Liver (tissue), 9 donors: ENCODE data around the gene ERBB2. TPM values are rescaled to one million over a fixed set of nuclear protein-coding genes. Genes with fewer than 3 reads are reported as not detected.

Experiments
- DNase-seq: peaks from one replicate; pipeline ENCODE4 v3.0.0-alpha.2; 2017; ENCODE audit warnings: low spot score
- H3K27ac ChIP-seq, 2 donors: one replicate each; pipeline ENCODE4 v1.7.0; 2013; ENCODE audit warnings: inconsistent platforms in 2 of 2, low read length in 2 of 2, control low read depth in 1 of 2, low read depth in 1 of 2, mild to moderate bottlenecking in 1 of 2
- H3K27me3 ChIP-seq, 4 donors: one replicate each; pipeline versions ENCODE4 v1.6.1 to v1.7.0; 2013; ENCODE audit warnings: low read length in 3 of 4, inconsistent platforms in 1 of 4, mild to moderate bottlenecking in 1 of 4, moderate library complexity in 1 of 4; ENCODE audit not compliant: control insufficient read depth in 4 of 4, insufficient read depth in 4 of 4
- H3K36me3 ChIP-seq, 4 donors: one replicate each; pipeline versions ENCODE4 v1.6.1 to v1.7.0; 2013; ENCODE audit warnings: low read length in 3 of 4, mild to moderate bottlenecking in 3 of 4, low read depth in 1 of 4, moderate library complexity in 1 of 4; ENCODE audit not compliant: control insufficient read depth in 4 of 4, insufficient read depth in 3 of 4
- H3K4me1 ChIP-seq, 4 donors: one replicate each; pipeline versions ENCODE4 v1.6.1 to v1.7.0; 2013; ENCODE audit warnings: low read length in 3 of 4, mild to moderate bottlenecking in 3 of 4, moderate library complexity in 1 of 4; ENCODE audit not compliant: control insufficient read depth in 4 of 4, insufficient read depth in 4 of 4
- H3K4me3 ChIP-seq, 3 donors: one replicate each; pipeline versions ENCODE4 v1.6.1 to v1.7.0; 2013; ENCODE audit warnings: low read length in 3 of 3, control low read depth in 1 of 3, low read depth in 1 of 3, mild to moderate bottlenecking in 1 of 3
- H3K9ac ChIP-seq, 2 donors: one replicate each; pipeline ENCODE4 v1.7.0; 2013; ENCODE audit warnings: low read length in 2 of 2, mild to moderate bottlenecking in 2 of 2, moderate library complexity in 2 of 2, control low read depth in 1 of 2, low read depth in 1 of 2
- H3K9me3 ChIP-seq, 4 donors: one replicate each; pipeline versions ENCODE4 v1.6.1 to v1.7.0; 2013; ENCODE audit warnings: low read length in 3 of 4; ENCODE audit not compliant: control insufficient read depth in 4 of 4
- EGR1 ChIP-seq, 2 donors: IDR thresholded peaks; 2 replicates each; pipeline ENCODE4 v1.6.1; 2016 to 2018; ENCODE audit warnings: antibody characterized with exemption in 2 of 2, low read depth in 2 of 2
- FOXA1 ChIP-seq: IDR thresholded peaks from 2 replicates; pipeline ENCODE4 v1.6.1; 2016; ENCODE audit warnings: antibody characterized with exemption
- FOXA2 ChIP-seq: IDR thresholded peaks from 2 replicates; pipeline ENCODE4 v1.6.1; 2016; ENCODE audit warnings: antibody characterized with exemption
- GABPA ChIP-seq, 2 donors: IDR thresholded peaks in 1 of 2; conservative IDR thresholded peaks in 1 of 2; 2 replicates each; pipeline ENCODE4 v1.6.1; 2016; ENCODE audit warnings: antibody characterized with exemption in 2 of 2, mild to moderate bottlenecking in 1 of 2, moderate library complexity in 1 of 2
- HNF4A ChIP-seq, 2 donors: conservative IDR thresholded peaks; 2 replicates each; pipeline ENCODE4 v1.6.1; 2016; ENCODE audit warnings: antibody characterized with exemption in 2 of 2, mild to moderate bottlenecking in 2 of 2
- HNF4G ChIP-seq: IDR thresholded peaks from 2 replicates; pipeline ENCODE4 v1.6.1; 2016; ENCODE audit warnings: antibody characterized with exemption
- JUND ChIP-seq, 2 donors: IDR thresholded peaks; 2 replicates each; pipeline ENCODE4 v1.6.1; 2016; ENCODE audit warnings: antibody characterized with exemption in 2 of 2
- NR2F2 ChIP-seq: IDR thresholded peaks from 2 replicates; pipeline ENCODE4 v1.6.1; 2016; ENCODE audit warnings: antibody characterized with exemption
- RAD21 ChIP-seq, 2 donors: IDR thresholded peaks; 2 replicates each; pipeline ENCODE4 v1.6.1; 2016; ENCODE audit warnings: antibody characterized with exemption in 2 of 2, mild to moderate bottlenecking in 2 of 2
- RXRA ChIP-seq, 2 donors: IDR thresholded peaks; 2 replicates each; pipeline ENCODE4 v1.6.1; 2017 to 2018; ENCODE audit warnings: antibody characterized with exemption in 2 of 2, mild to moderate bottlenecking in 1 of 2
- SP1 ChIP-seq: IDR thresholded peaks from 2 replicates; pipeline ENCODE4 v1.6.1; 2018; ENCODE audit warnings: antibody characterized with exemption, mild to moderate bottlenecking
- TAF1 ChIP-seq: conservative IDR thresholded peaks from 2 replicates; pipeline ENCODE4 v1.6.1; 2016; ENCODE audit warnings: antibody characterized with exemption, mild to moderate bottlenecking
- YY1 ChIP-seq: IDR thresholded peaks from 2 replicates; pipeline ENCODE4 v1.6.1; 2016; ENCODE audit warnings: antibody characterized with exemption, mild to moderate bottlenecking
- WGBS: extraction: QIAGEN DNeasy Blood & Tissue Kit; methylation state at CpG from one replicate; pipeline ENCODE4 v1.1.7; 2013; 5-methylcytosine and 5-hydroxymethylcytosine counted together
- polyA plus RNA-seq, 2 donors: library from polyadenylated mRNA; stranded (reverse) in 1 of 2; unstranded in 1 of 2; fragments of 200-250 nt in 1 of 2; fragments of >200 nt in 1 of 2; fragmentation: Nextera tagmentation in 1 of 2; extraction: Ambion mirVana in 1 of 2; gene quantifications; one replicate each; pipeline versions ENCODE4 v1.2.1 to v1.2.3, GENCODE V29; 2013 to 2015
- total RNA-seq, 2 donors: library from RNA; depleted of rRNA; stranded (reverse); fragments of >200 nt; gene quantifications; one replicate each; pipeline ENCODE4 v1.2.3, GENCODE V29; 2014
- TF ChIP-seq, protein P1 (sequence below): IDR thresholded peaks from 2 replicates; pipeline ENCODE4 v1.6.1; 2016; ENCODE audit warnings: antibody characterized with exemption, mild to moderate bottlenecking
- TF ChIP-seq, protein P2 (sequence below): IDR thresholded peaks from 2 replicates; pipeline ENCODE4 v1.6.1; 2016; ENCODE audit warnings: antibody characterized with exemption
- TF ChIP-seq, protein P3 (sequence below): IDR thresholded peaks from 2 replicates; pipeline ENCODE4 v1.6.1; 2016; ENCODE audit warnings: antibody characterized with exemption
- TF ChIP-seq, protein P4 (sequence below): IDR thresholded peaks from 2 replicates; pipeline ENCODE4 v1.6.1; 2016; ENCODE audit warnings: antibody characterized with exemption
- donor health status: healthy.
- donor health status: healthy.
- donor health status: healthy.
- donor health status: healthy.
- donor health status: healthy.

Gene ERBB2
- total and polyA plus RNA-seq, 4 donors = 4.7 to 28.8 (median 15.7) TPM

DNA sequence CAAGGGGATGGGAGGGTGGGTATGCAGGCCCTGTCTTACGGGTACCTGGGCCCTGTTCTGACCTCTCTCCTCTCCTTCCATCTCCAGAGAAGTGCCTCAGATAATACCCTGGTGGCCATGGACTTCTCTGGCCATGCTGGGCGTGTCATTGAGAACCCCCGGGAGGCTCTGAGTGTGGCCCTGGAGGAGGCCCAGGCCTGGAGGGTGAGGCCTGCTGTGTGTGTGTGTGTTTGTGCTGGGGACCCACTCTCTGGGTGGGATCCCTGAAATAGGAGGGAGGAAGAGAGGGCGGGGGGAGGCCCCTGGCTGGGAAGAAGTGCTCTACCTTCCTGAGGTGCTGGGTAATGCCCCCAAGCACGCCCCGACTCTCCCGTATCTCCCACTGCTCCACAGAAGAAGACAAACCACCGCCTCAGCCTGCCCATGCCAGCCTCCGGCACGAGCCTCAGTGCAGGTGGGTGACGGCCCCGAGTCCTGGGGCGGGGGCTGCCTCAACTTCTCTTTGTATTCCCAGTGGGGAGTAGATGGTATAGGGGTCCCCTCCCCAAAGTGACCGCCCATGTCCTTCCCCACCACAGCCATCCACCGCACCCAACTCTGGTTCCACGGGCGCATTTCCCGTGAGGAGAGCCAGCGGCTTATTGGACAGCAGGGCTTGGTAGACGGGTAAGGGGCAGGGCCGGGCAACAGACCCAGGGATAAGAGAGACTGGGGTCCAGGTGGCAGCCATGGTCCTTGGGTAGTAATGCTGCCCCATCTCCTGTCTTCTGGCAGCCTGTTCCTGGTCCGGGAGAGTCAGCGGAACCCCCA lies 45.7 kb downstream of the ERBB2 start:
- TF ChIP-seq FOXA1 = no peak
- TF ChIP-seq HNF4A (conservative IDR thresholded peaks at IDR 0.05) = no peak
- TF ChIP-seq SP1 = no peak
- TF ChIP-seq, protein P1, sequence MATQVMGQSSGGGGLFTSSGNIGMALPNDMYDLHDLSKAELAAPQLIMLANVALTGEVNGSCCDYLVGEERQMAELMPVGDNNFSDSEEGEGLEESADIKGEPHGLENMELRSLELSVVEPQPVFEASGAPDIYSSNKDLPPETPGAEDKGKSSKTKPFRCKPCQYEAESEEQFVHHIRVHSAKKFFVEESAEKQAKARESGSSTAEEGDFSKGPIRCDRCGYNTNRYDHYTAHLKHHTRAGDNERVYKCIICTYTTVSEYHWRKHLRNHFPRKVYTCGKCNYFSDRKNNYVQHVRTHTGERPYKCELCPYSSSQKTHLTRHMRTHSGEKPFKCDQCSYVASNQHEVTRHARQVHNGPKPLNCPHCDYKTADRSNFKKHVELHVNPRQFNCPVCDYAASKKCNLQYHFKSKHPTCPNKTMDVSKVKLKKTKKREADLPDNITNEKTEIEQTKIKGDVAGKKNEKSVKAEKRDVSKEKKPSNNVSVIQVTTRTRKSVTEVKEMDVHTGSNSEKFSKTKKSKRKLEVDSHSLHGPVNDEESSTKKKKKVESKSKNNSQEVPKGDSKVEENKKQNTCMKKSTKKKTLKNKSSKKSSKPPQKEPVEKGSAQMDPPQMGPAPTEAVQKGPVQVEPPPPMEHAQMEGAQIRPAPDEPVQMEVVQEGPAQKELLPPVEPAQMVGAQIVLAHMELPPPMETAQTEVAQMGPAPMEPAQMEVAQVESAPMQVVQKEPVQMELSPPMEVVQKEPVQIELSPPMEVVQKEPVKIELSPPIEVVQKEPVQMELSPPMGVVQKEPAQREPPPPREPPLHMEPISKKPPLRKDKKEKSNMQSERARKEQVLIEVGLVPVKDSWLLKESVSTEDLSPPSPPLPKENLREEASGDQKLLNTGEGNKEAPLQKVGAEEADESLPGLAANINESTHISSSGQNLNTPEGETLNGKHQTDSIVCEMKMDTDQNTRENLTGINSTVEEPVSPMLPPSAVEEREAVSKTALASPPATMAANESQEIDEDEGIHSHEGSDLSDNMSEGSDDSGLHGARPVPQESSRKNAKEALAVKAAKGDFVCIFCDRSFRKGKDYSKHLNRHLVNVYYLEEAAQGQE = no peak
- TF ChIP-seq, protein P2, sequence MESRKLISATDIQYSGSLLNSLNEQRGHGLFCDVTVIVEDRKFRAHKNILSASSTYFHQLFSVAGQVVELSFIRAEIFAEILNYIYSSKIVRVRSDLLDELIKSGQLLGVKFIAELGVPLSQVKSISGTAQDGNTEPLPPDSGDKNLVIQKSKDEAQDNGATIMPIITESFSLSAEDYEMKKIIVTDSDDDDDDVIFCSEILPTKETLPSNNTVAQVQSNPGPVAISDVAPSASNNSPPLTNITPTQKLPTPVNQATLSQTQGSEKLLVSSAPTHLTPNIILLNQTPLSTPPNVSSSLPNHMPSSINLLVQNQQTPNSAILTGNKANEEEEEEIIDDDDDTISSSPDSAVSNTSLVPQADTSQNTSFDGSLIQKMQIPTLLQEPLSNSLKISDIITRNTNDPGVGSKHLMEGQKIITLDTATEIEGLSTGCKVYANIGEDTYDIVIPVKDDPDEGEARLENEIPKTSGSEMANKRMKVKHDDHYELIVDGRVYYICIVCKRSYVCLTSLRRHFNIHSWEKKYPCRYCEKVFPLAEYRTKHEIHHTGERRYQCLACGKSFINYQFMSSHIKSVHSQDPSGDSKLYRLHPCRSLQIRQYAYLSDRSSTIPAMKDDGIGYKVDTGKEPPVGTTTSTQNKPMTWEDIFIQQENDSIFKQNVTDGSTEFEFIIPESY = no peak
- no peak for TF ChIP-seq RAD21 (IDR thresholded peaks at IDR 0.05)
- TF ChIP-seq GABPA (IDR thresholded peaks at IDR 0.05 in 1 of 2, conservative IDR thresholded peaks at IDR 0.05 in 1 of 2) = no peak
- TF ChIP-seq, protein P3, sequence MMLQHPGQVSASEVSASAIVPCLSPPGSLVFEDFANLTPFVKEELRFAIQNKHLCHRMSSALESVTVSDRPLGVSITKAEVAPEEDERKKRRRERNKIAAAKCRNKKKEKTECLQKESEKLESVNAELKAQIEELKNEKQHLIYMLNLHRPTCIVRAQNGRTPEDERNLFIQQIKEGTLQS = no peak
- no peak for TF ChIP-seq TAF1
- no peaks in the 10 kb centered on the region for H3K27me3 ChIP-seq
- no peak for DNase-seq
- 96% methylated on average over 23 of the region's 23 CpGs for WGBS
- H3K36me3 ChIP-seq = peaks cover 1 to 27% (median 14%) of the 10 kb centered on the region in 4 donors
- peaks cover 0 to 13% (median 9%) of the 10 kb centered on the region in 4 donors for H3K4me1 ChIP-seq
- H3K9me3 ChIP-seq = no peaks in the 10 kb centered on the region
- H3K4me3 ChIP-seq = no peak overlapping the region
- H3K27ac ChIP-seq = no peak overlapping the region
- H3K9ac ChIP-seq = no peak overlapping the region

DNA sequence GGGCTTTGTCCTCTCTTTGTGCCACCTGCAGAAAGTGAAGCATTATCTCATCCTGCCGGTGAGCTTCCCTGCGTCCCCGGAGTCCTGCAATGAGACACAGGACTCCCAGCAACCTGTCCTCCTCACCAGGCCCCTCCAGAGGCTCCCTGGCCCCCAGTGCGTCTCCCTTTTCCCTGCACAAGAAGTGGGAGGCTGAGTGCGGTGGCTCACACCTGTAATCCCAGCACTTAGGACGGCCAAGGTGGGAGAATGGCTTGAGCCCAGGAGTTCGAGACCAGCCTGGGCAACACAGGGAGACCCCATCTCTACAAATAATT lies 46.2 kb downstream of the ERBB2 start:
- Histone ChIP-seq H3K4me3 (no peak overlapping the region), H3K36me3 (peaks cover 1 to 27% (median 14%) of the 10 kb centered on the region in 4 donors), H3K9ac (no peak overlapping the region), H3K27me3 (no peaks in the 10 kb centered on the region), H3K27ac (no peak overlapping the region), H3K9me3 (no peaks in the 10 kb centered on the region), H3K4me1 (peaks cover 0 to 8% (median 5%) of the 10 kb centered on the region in 4 donors)
- WGBS = 97% methylated on average over 7 of the region's 7 CpGs
- no peak for DNase-seq
- TF ChIP-seq EGR1 (IDR thresholded peaks at IDR 0.05; ENCODE audit: low read depth in 2 of 2) = no peak
- TF ChIP-seq, protein P4, sequence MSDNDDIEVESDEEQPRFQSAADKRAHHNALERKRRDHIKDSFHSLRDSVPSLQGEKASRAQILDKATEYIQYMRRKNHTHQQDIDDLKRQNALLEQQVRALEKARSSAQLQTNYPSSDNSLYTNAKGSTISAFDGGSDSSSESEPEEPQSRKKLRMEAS = no peak
- no peak for TF ChIP-seq GABPA (IDR thresholded peaks at IDR 0.05 in 1 of 2, conservative IDR thresholded peaks at IDR 0.05 in 1 of 2)
- no peak for TF ChIP-seq RAD21 (IDR thresholded peaks at IDR 0.05)
- TF ChIP-seq FOXA2 = no peak
- no peak for TF ChIP-seq YY1
- TF ChIP-seq FOXA1 = no peak
- TF ChIP-seq, protein P2 = no peak
- TF ChIP-seq TAF1 = no peak
- TF ChIP-seq, protein P1 = no peak
- no peak for TF ChIP-seq HNF4G
- no peak for TF ChIP-seq HNF4A (conservative IDR thresholded peaks at IDR 0.05)
- no peak for TF ChIP-seq JUND (IDR thresholded peaks at IDR 0.05)
- TF ChIP-seq, protein P3 = no peak
- TF ChIP-seq NR2F2 = no peak
- TF ChIP-seq RXRA (IDR thresholded peaks at IDR 0.05) = no peak
- no peak for TF ChIP-seq SP1
